WTC11 (cell line): Measurements from ENCODE around the gene S100A8. TPM values are rescaled to one million over a fixed set of nuclear protein-coding genes. Genes with fewer than 3 reads are reported as not detected.

Experiments
- ATAC-seq: fragments of 200-7000 bp; cut with Tn5 transposase; 2 replicates; pipeline ENCODE4 v1.10.0; 2021; ENCODE audit warnings: mild to moderate bottlenecking, moderate library complexity
- CTCF ChIA-PET: fragments of 300-600 bp; sonication (Branson Sonifier 250); formaldehyde crosslinking; loops from one replicate; lab custom pipeline; 2021; ENCODE audit warnings: antibody characterized with exemption; lab: Charles Lee
- POLR2A ChIA-PET: fragments of 350-600 bp; sonication (Branson Sonifier 250); formaldehyde crosslinking; loops from one replicate; lab custom pipeline; 2021; ENCODE audit warnings: antibody characterized with exemption; lab: Charles Lee
- DNase-seq: peaks from one replicate; pipeline ENCODE4 v3.0.0; 2021; ENCODE audit warnings: low spot score
- H3K27ac Mint-ChIP-seq: 2 replicates; pipeline ENCODE4 v1.8.0; 2021; ENCODE audit warnings: mixed read lengths
- H3K27me3 Mint-ChIP-seq: 2 replicates; pipeline ENCODE4 v1.8.0; 2021; ENCODE audit warnings: low read depth, mild to moderate bottlenecking, moderate library complexity, mixed read lengths
- H3K36me3 Mint-ChIP-seq: 2 replicates; pipeline ENCODE4 v1.8.0; 2021; ENCODE audit warnings: mixed read lengths
- H3K4me1 Mint-ChIP-seq: 2 replicates; pipeline ENCODE4 v1.8.0; 2022; ENCODE audit warnings: mixed read lengths
- H3K4me3 Mint-ChIP-seq: 2 replicates; pipeline ENCODE4 v1.8.0; 2021; ENCODE audit warnings: mild to moderate bottlenecking, moderate library complexity, mixed read lengths
- H3K9me3 Mint-ChIP-seq: 2 replicates; pipeline ENCODE4 v1.8.0; 2021; ENCODE audit warnings: mixed read lengths
- CREB1 ChIP-seq: sonication (generic); formaldehyde crosslinking; IDR thresholded peaks from 2 replicates; pipeline ENCODE4 v1.8.0; 2023; ENCODE audit warnings: mild to moderate bottlenecking, missing genetic modification reagents
- E2F1 ChIP-seq: sonication (generic); formaldehyde crosslinking; IDR thresholded peaks from 2 replicates; pipeline ENCODE4 v1.8.0; 2022; ENCODE audit warnings: mild to moderate bottlenecking, missing genetic modification reagents
- E2F4 ChIP-seq: sonication (generic); formaldehyde crosslinking; IDR thresholded peaks from 2 replicates; pipeline ENCODE4 v1.8.1; 2022; ENCODE audit warnings: low read depth, mild to moderate bottlenecking, moderate library complexity, missing genetic modification reagents, borderline replicate concordance
- ELF4 ChIP-seq: sonication (generic); formaldehyde crosslinking; IDR thresholded peaks from 2 replicates; pipeline ENCODE4 v1.8.1; 2022; ENCODE audit warnings: low read depth, mild to moderate bottlenecking, moderate library complexity, missing genetic modification reagents
- EMX1 ChIP-seq: fragments of 250-450 bp; sonication (Bioruptor Pico); IDR thresholded peaks from 2 replicates; pipeline ENCODE4 v1.8.0; 2021; ENCODE audit warnings: mild to moderate bottlenecking
- ESRRA ChIP-seq: sonication (generic); formaldehyde crosslinking; IDR thresholded peaks from 2 replicates; pipeline ENCODE4 v1.8.1; 2022; ENCODE audit warnings: mild to moderate bottlenecking, missing genetic modification reagents, borderline replicate concordance
- HMGXB4 ChIP-seq: sonication (generic); formaldehyde crosslinking; IDR thresholded peaks from 2 replicates; pipeline ENCODE4 v1.8.1; 2023; ENCODE audit warnings: mild to moderate bottlenecking, moderate library complexity, missing genetic modification reagents
- IRF1 ChIP-seq: sonication (generic); formaldehyde crosslinking; IDR thresholded peaks from 2 replicates; pipeline ENCODE4 v1.8.0; 2023; ENCODE audit warnings: missing genetic modification reagents
- JUN ChIP-seq: sonication (generic); formaldehyde crosslinking; IDR thresholded peaks from 2 replicates; pipeline ENCODE4 v1.8.0; 2023; ENCODE audit warnings: mild to moderate bottlenecking, missing genetic modification reagents
- NR1H2 ChIP-seq: sonication (generic); formaldehyde crosslinking; IDR thresholded peaks from 2 replicates; pipeline ENCODE4 v1.9.0; 2021; ENCODE audit warnings: mild to moderate bottlenecking, moderate library complexity, missing genetic modification reagents
- PRDM15 ChIP-seq: sonication (generic); formaldehyde crosslinking; IDR thresholded peaks from 2 replicates; pipeline ENCODE4 v1.8.0; 2022; ENCODE audit warnings: missing genetic modification reagents
- RORB ChIP-seq: fragments of 250-450 bp; sonication (Bioruptor Pico); IDR thresholded peaks from 2 replicates; pipeline ENCODE4 v1.9.0; 2021; ENCODE audit warnings: mild to moderate bottlenecking
- SP1 ChIP-seq: sonication (generic); formaldehyde crosslinking; conservative IDR thresholded peaks from 2 replicates; pipeline ENCODE4 v1.8.1; 2022; ENCODE audit warnings: missing genetic modification reagents
- TEAD1 ChIP-seq: sonication (generic); formaldehyde crosslinking; IDR thresholded peaks from 2 replicates; pipeline ENCODE4 v1.8.0; 2022; ENCODE audit warnings: mild to moderate bottlenecking, missing genetic modification reagents
- ZBTB43 ChIP-seq: sonication (generic); formaldehyde crosslinking; IDR thresholded peaks from 2 replicates; pipeline ENCODE4 v1.8.1; 2023; ENCODE audit warnings: mild to moderate bottlenecking, missing genetic modification reagents
- ZNF232 ChIP-seq: sonication (generic); formaldehyde crosslinking; IDR thresholded peaks from 2 replicates; pipeline ENCODE4 v1.8.0; 2022; ENCODE audit warnings: mild to moderate bottlenecking, missing genetic modification reagents
- ZNF416 ChIP-seq: fragments of 250-450 bp; sonication (Bioruptor Pico); IDR thresholded peaks from 2 replicates; pipeline ENCODE4 v1.9.0; 2021; ENCODE audit warnings: mild to moderate bottlenecking, inconsistent platforms
- ZNF423 ChIP-seq: fragments of 250-450 bp; sonication (Bioruptor Pico); IDR thresholded peaks from 2 replicates; pipeline ENCODE4 v2.1.2; 2022; ENCODE audit warnings: mild to moderate bottlenecking, moderate library complexity
- ZNF512 ChIP-seq: sonication (generic); formaldehyde crosslinking; IDR thresholded peaks from 2 replicates; pipeline ENCODE4 v1.8.1; 2022; ENCODE audit warnings: missing genetic modification reagents, borderline replicate concordance
- ZSCAN18 ChIP-seq: fragments of 250-450 bp; sonication (Bioruptor Pico); IDR thresholded peaks from 2 replicates; pipeline ENCODE4 v2.1.2; 2022; ENCODE audit warnings: mild to moderate bottlenecking, moderate library complexity
- total RNA-seq: library from RNA; stranded (reverse); gene quantifications from 3 replicates; pipeline ENCODE4 v1.2.3, GENCODE V29; 2021

Gene S100A8
- total RNA-seq, 1 experiment from 2014 or later = not detected

- DNase-seq (no peak), ATAC-seq (no peak)
- Mint-ChIP-seq H3K9me3 (peaks cover 16% of the 10 kb centered on the region), H3K4me1 (no peaks in the 10 kb centered on the region), H3K4me3 (no peak overlapping the region), H3K36me3 (no peaks in the 10 kb centered on the region), H3K27me3 (peaks cover 4% of the 10 kb centered on the region), H3K27ac (no peak overlapping the region)
- ChIA-PET POLR2A (no interaction called here), CTCF (interaction anchor here (0.6 to 1.1 kb wide), 3 partner anchors 64 to 1906 kb away, joined by 3 to 4 read pairs (median 3); no protein-coding TSS in a partner anchor)
- TF ChIP-seq EMX1 (no peak), IRF1 (CRISPR knock-in tag) (no peak), ESRRA (CRISPR knock-in tag) (no peak), CREB1 (CRISPR knock-in tag) (no peak), NR1H2 (no peak), ZNF423 (CRISPR knock-in tag) (no peak), ELF4 (no peak), ZNF232 (CRISPR knock-in tag) (no peak), E2F4 (CRISPR knock-in tag) (no peak)
Measured at GRCh38 chr1:153417136-153417888, 26.4 kb upstream of the S100A8 start.

- ATAC-seq (no peak), DNase-seq (no peak)
- Mint-ChIP-seq H3K27ac (no peak within 1 kb of the TSS), H3K4me1 (no peaks in the 10 kb centered on the region), H3K27me3 (peaks cover 7% of the 10 kb centered on the region), H3K9me3 (peaks cover 21% of the 10 kb centered on the region), H3K4me3 (no peak within 1 kb of the TSS), H3K36me3 (no peaks in the 10 kb centered on the region)
- ChIA-PET POLR2A (no interaction called here), CTCF (interaction anchor here (0.6 to 1.1 kb wide), 2 partner anchors 62 to 79 kb away, joined by 3 read pairs; no protein-coding TSS in a partner anchor)
- no peak for TF ChIP-seq HMGXB4
- TF ChIP-seq ELF4 = no peak
- TF ChIP-seq ZBTB43 = no peak
- TF ChIP-seq E2F1 (CRISPR knock-in tag) = no peak
- TF ChIP-seq PRDM15 (CRISPR knock-in tag) = no peak
- TF ChIP-seq SP1 (CRISPR knock-in tag) = no peak
- no peak for TF ChIP-seq ZNF416 (CRISPR knock-in tag)
- TF ChIP-seq RORB = no peak
- no peak for TF ChIP-seq ESRRA (CRISPR knock-in tag)
- no peak for TF ChIP-seq ZNF512 (CRISPR knock-in tag)
- no peak for TF ChIP-seq ZSCAN18
- TF ChIP-seq JUN (CRISPR knock-in tag) = no peak
- no peak for TF ChIP-seq TEAD1 (CRISPR knock-in tag)
Measured at GRCh38 chr1:153415850-153416570, 25.1 kb upstream of the S100A8 start, which contains the start of gene S100A7A. S100A7A (plus strand) TSS chr1:153416520; CDS start chr1:153418083, 1,563 bp downstream.
